Muscle of leg (tissue), 11 donors: Measurements from ENCODE around the gene CD1D. TPM values are rescaled to one million over a fixed set of nuclear protein-coding genes. Genes with fewer than 3 reads are reported as not detected.
"Not testable (repeated sequence)": the region's sequence is repeated elsewhere in the genome, so short reads cannot be mapped to it uniquely, and the experiment has no call there.

ENCODE experiments used
- DNase-seq: peaks from one replicate; pipeline ENCODE4 v3.0.0; 2013
- H3K27ac ChIP-seq: one replicate; pipeline ENCODE4 v1.5.1; 2013; ENCODE audit warnings: mild to moderate bottlenecking, low read length, control low read depth
- H3K27me3 ChIP-seq: one replicate; pipeline ENCODE4 v1.6.1; 2013; ENCODE audit warnings: low read length; ENCODE audit not compliant: control insufficient read depth, insufficient read depth
- H3K36me3 ChIP-seq: one replicate; pipeline ENCODE4 v1.6.1; 2013; ENCODE audit warnings: low read length; ENCODE audit not compliant: control insufficient read depth, insufficient read depth
- H3K4me1 ChIP-seq: one replicate; pipeline ENCODE4 v1.6.1; 2013; ENCODE audit warnings: low read length; ENCODE audit not compliant: control insufficient read depth, insufficient read depth
- H3K4me3 ChIP-seq: one replicate; pipeline ENCODE4 v1.5.1; 2013; ENCODE audit warnings: low read length, control low read depth
- H3K9me3 ChIP-seq: replicated peaks from 2 replicates; pipeline ENCODE4 v1.6.1; 2013; ENCODE audit warnings: low read depth, low read length; ENCODE audit not compliant: control insufficient read depth
- WGBS: methylation state at CpG from one replicate; pipeline ENCODE4 v1.1.5; 2013; ENCODE audit warnings: missing lambda C conversion rate; ENCODE audit not compliant: insufficient coverage; 5-methylcytosine and 5-hydroxymethylcytosine counted together
- polyA plus RNA-seq, 8 donors: library from polyadenylated mRNA; unstranded; fragments of 120-200 nt; gene quantifications; one replicate each; pipeline versions ENCODE4 v1.2.1 to v1.2.3, GENCODE V29; 2013; ENCODE audit warnings: inconsistent platforms in 1 of 8, low replicate concordance in 1 of 8; ENCODE audit not compliant: insufficient read length in 8 of 8, insufficient read depth in 1 of 8
- total RNA-seq: library from RNA; stranded (reverse); fragments of 120-200 nt; gene quantifications from one replicate; pipeline ENCODE4 v1.2.4, GENCODE V29; 2013

CD1D gene
- total and polyA plus RNA-seq, 9 donors = 0.83 to 1.9 (median 1.6) TPM

DNA sequence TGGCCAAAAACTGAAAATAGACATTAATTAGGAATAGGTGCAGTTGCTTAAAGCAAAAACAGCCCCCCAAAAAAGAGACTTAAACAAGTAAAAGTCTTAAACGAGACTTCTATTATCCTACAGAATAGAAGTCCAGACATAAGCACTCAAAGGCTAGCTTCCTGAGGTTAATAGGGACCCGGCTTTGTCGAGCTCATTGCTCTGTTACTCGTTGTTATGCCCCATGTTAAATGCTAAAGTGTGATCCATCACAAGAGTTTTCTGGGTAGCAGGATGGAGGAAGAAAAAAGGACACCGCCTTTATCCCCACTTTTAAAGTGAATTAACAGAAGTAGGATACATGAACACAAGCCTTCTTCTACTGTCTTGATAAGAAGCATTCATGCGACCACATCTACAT is 10.6 kb downstream of the CD1D start:
- Histone ChIP-seq H3K27me3 (no peaks in the 10 kb centered on the region), H3K4me3 (no peak overlapping the region), H3K4me1 (no peaks in the 10 kb centered on the region), H3K9me3 (no peaks in the 10 kb centered on the region), H3K36me3 (no peaks in the 10 kb centered on the region), H3K27ac (no peak overlapping the region)
- DNase-seq = no peak
- no CpG with 5 or more reads among the region's 6 CpGs for WGBS

DNA sequence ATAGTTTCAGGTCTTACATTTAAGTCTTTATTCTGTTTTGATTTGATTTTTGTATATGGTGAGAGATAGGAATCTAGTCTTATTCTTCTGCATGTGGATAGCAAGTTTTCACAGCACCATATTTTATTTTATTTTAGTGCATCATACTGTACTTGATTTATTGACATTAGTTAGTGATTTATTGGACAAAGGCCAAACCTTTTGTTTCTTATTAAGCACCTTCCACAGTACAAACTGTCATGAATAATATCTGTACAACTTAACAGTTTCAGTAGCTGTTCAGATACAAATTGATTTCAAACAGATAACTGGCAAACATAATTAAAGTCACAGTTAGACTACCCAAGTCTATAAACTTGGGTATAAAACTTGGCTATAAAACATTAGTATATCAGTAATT is 15.8 kb downstream of the CD1D start:
- no peak for DNase-seq

DNA sequence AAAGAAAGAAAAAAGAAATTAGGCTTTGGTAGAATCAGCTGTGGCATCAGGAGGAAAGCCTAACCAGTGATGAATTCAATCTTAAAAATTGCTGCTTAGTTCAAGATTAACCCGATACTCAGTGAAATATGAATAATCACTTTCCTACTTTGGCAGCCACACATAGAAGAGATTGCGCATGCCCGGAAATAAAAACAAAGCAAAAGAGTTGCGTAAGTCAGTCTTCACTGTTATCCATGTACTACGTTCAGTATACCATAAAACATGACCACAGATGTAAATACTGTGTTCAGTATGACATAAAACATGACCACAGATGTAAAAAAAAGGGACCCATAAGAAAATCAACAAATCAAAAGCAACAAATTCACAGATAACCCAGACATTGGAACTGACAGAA is 19.2 kb downstream of the CD1D start:
- Histone ChIP-seq H3K4me3 (no peak overlapping the region), H3K4me1 (no peaks in the 10 kb centered on the region)
- no CpG with 5 or more reads among the region's 5 CpGs for WGBS

More for the DNA sequence above, 15.8 kb downstream of the CD1D start:
- H3K4me3 ChIP-seq = no peak overlapping the region
- H3K27ac ChIP-seq = no peak overlapping the region
- H3K27me3 ChIP-seq = no peaks in the 10 kb centered on the region
- H3K4me1 ChIP-seq = no peaks in the 10 kb centered on the region
- no peaks in the 10 kb centered on the region for H3K9me3 ChIP-seq
- H3K36me3 ChIP-seq = no peaks in the 10 kb centered on the region

DNA sequence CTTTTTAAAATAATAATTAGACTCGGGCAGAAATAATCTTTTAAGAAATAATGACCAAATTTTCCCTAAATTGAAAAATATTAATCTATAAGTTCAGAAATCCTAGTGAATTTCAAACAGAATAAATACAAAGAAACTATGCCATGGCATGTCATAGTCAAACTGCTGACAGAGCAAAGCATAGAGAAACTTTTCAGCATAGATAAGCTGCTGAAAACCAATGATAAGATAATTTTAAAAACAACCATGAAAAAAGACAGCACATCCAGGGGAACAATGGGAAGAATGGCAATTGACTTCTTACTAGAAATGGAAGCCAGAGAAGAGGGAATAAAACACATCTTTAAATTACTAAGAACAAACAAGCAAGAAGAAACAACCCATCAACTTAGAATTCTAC is 19.8 kb downstream of the CD1D start:
- H3K27me3 ChIP-seq = no peaks in the 10 kb centered on the region
- H3K9me3 ChIP-seq = no peaks in the 10 kb centered on the region
- DNase-seq = no peak
- H3K4me3 ChIP-seq = no peak overlapping the region
- no peaks in the 10 kb centered on the region for H3K4me1 ChIP-seq
- no peak overlapping the region for H3K27ac ChIP-seq
- no peaks in the 10 kb centered on the region for H3K36me3 ChIP-seq
- WGBS = no CpG with 5 or more reads among the region's 1 CpG

More for the DNA sequence above, 19.2 kb downstream of the CD1D start:
- no peak for DNase-seq
- H3K27ac ChIP-seq = no peak overlapping the region
- H3K9me3 ChIP-seq = no peaks in the 10 kb centered on the region
- no peaks in the 10 kb centered on the region for H3K27me3 ChIP-seq
- H3K36me3 ChIP-seq = no peaks in the 10 kb centered on the region

DNA sequence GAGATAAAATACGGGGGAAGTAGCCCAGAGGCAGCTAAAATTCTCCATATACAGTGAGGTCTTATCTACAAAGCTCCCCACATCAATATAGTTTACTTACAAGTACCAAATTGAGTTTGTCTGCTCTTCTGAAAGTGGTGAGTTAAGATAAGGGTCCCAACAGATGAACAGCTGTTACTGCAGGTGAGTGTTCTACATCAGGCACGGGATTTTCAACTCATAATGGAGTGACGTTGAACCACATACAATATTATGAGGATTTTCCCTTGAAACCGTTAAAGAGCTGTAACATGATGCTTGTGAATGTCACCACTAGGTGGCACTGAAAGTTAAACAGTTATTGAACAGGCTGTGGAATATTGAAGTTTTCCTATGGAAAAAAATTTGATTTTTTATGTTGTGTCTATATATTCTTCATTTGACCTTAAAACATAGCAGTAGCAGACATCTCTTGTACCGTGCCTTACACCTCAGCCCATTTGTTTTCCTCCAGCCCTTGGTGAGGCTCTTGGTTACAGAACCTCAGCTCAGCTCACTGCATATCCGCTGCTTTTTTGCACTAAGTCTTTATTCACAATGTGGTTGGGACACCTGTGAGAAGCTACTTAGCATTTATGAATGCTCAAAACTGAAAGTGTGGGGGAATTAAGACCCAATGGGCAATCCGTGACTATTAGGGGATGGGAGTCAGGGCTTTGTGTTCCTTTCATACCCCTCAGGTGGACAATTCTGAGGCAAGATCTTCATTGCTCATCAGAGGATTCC is 23.2 kb downstream of the CD1D start:
- Histone ChIP-seq H3K27ac (no peak overlapping the region), H3K36me3 (no peaks in the 10 kb centered on the region), H3K9me3 (no peaks in the 10 kb centered on the region), H3K4me1 (no peaks in the 10 kb centered on the region), H3K4me3 (no peak overlapping the region), H3K27me3 (no peaks in the 10 kb centered on the region)
- 40% methylated on average over 2 of the region's 7 CpGs for WGBS
- DNase-seq = peak; percentile 80

DNA sequence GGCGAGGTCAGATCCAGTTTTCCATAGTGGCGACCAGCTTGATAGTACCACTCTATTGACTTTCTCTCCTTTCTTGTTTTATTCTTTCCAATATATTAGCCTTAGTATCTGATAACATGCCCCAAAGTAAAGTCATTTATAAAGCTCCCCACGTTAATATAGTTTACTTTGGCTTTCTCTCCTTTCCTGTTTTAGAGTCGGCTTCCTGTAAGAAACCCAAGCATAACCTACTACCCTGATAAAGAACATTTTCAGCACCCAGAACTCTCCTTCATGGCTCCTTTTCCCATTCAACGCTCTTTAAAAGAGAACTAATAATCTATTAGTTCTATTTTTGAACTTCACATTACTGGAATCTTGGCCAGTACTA is 23.7 kb downstream of the CD1D start:
- WGBS = 64% methylated on average over 4 of the region's 5 CpGs
- DNase-seq = no peak
- H3K4me1 ChIP-seq = no peaks in the 10 kb centered on the region

DNA sequence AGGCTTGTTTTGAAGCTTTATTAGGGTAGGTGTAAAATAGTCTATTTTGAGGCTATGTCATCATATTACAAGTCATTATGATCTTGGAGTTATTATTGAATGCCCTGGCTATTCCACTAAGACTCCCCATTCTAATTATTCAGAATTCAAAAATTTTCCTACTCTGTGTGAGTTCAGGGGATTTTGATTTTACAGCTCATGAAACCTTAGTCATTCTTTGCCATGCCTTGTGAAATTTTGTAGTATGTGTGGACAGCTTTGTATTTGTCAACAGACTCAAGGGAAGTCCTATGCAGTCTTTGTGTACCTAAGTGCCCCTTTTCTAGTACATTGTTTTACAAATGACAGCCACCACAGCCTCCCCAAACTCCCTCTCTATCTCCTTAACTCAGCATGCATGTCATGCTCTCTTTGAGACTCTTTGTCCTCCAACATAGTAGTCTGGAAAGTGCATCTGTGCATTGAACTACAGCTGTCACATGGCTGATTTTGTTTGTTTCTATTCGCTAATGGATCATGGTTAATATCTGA is 28.0 kb downstream of the CD1D start:
- Histone ChIP-seq H3K27me3 (no peaks in the 10 kb centered on the region), H3K36me3 (no peaks in the 10 kb centered on the region), H3K4me3 (no peak overlapping the region), H3K4me1 (no peaks in the 10 kb centered on the region), H3K9me3 (no peaks in the 10 kb centered on the region), H3K27ac (no peak overlapping the region)
- WGBS = no CpG with 5 or more reads among the region's 1 CpG
- no peak for DNase-seq

More for the DNA sequence above, 23.7 kb downstream of the CD1D start:
- H3K27ac ChIP-seq = no peak overlapping the region
- H3K4me3 ChIP-seq = no peak overlapping the region
- no peaks in the 10 kb centered on the region for H3K36me3 ChIP-seq
- H3K9me3 ChIP-seq = no peaks in the 10 kb centered on the region
- H3K27me3 ChIP-seq = no peaks in the 10 kb centered on the region

DNA sequence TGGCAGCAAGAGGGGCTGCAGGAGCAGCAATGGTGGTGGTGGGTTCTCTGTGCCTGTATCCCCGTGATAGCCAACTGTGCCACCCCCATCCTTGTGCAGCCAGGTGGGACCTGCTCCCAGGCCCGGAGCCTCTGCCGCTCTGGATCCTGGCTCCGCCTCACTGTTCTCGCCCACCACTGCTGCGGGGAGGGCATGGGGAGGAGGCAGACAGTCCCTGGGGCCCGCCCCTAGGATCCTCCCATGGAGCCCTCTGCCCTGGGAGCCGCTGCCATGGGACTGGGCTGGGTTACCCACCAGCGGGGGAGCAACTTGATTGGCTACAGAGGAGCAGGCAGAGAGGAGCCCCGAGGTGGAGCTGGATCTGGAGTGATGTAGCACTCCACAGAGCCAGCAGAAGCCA is 31.6 kb downstream of the CD1D start:
- Histone ChIP-seq H3K27ac (no peak overlapping the region), H3K4me1 (no peaks in the 10 kb centered on the region), H3K4me3 (no peak overlapping the region), H3K27me3 (no peaks in the 10 kb centered on the region), H3K36me3 (no peaks in the 10 kb centered on the region), H3K9me3 (no peaks in the 10 kb centered on the region)
- WGBS = 73% methylated on average over 9 of the region's 10 CpGs
- DNase-seq = no peak

DNA sequence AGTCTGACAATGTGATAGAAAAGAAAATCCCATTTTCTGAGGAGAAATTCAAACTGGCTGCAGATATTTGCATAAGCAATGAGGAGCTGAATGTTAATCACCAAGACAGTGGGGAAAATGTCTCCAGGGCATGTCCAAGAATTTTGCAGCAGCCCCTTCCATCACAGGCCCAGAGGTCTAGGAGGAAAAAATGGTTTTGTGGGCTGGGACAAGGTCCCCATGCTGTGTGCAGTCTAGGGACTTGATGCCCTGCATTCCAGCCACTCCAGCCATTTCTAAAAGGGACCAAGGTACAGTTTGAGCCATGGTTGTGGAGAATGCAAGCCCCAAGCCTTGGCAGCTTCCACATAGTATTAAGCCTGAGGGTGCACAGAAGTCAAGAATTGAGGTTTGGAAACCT is 42.8 kb downstream of the CD1D start:
- not testable (repeated sequence) for H3K4me3 ChIP-seq, H3K9me3 ChIP-seq, H3K27me3 ChIP-seq, H3K36me3 ChIP-seq, H3K4me1 ChIP-seq, H3K27ac ChIP-seq, DNase-seq

DNA sequence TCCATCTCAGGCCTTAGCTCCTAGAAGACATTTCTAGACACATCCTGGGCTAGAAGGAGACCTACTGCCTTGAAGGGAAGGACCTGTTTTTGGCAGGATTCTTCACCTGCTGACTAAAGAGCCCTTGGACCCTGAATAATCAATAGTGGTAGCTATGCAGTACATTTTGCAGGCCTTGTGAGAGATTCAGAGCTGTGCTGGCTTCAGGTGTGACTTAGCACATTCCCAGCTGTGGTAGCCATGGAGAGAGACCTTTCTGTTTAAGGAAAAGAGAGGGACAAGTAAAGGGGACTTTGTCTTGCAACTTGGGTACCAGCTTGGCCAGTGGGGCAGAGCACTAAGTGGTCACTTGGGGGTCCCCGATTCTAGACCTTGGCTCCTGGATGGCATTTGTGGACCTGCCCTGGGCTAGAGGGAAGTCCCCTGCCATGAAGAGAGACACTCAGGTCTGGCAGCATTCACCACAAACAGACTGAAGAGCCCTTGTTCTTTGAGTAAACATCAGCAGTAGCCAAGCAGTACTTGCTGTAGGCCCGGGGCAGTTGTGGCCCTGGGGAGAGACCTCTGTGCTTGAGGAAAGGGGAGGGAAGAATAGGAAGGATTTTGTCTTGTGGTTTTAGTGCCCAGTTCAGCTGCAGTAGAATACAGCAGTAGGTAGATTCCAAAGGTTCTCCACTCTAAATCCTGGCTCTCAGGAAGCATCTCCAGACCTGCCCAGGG is 47.4 kb downstream of the CD1D start:
- no peak for DNase-seq
- no peak overlapping the region for H3K4me3 ChIP-seq
- H3K36me3 ChIP-seq = no peaks in the 10 kb centered on the region
- 91% methylated on average over 1 of the region's 2 CpGs for WGBS
- H3K4me1 ChIP-seq = no peaks in the 10 kb centered on the region
- peaks cover 2% of the 10 kb centered on the region for H3K27me3 ChIP-seq
- H3K27ac ChIP-seq = no peak overlapping the region
- H3K9me3 ChIP-seq = no peaks in the 10 kb centered on the region
